Measurements from ENCODE around the gene HBP1. TPM values are rescaled to one million over a fixed set of nuclear protein-coding genes. Genes with fewer than 3 reads are reported as not detected.

The HBP1 gene
- total and polyA plus RNA-seq, 10 donors: 23.9 to 141 (median 79.5) TPM

- TF ChIP-seq POLR2A (IDR thresholded peaks at IDR 0.05) (no peak), POLR2AphosphoS5 (IDR thresholded peaks at IDR 0.05) (no peak), CTCF (IDR thresholded peaks at IDR 0.05 in 8 of 11, conservative IDR thresholded peaks at IDR 0.05 in 3 of 11) (no peak)
- DNase-seq: no peak
- H3K9me3 ChIP-seq: no peaks in the 10 kb centered on the region
- peak overlapping the region; percentile 72 to 98 (median 86) for H3K4me3 ChIP-seq
- H3K4me1 ChIP-seq: peaks cover 44 to 71% (median 56%) of the 10 kb centered on the region in 6 donors
- intact Hi-C loops (cut with DNase I; ENCODE audit: low total_unique reads): no loop called here
- 7 to 10% (median 8%) methylated on average over 13 of the region's 13 CpGs for WGBS, 5 donors
- H3K36me3 ChIP-seq: peaks cover 0 to 13% (median 1%) of the 10 kb centered on the region in 6 donors
- peak overlapping the region; percentile 87 to 99 (median 98) for H3K27ac ChIP-seq
- no peaks in the 10 kb centered on the region for H3K27me3 ChIP-seq (replicated peaks in 1 of 7)
Measured at GRCh38 chr7:107170051-107170915, 1.5 kb downstream of the HBP1 start.

GRCh38 chr7:107171496-107171895 is 2.7 kb downstream of the HBP1 start:
- 88 to 94% (median 93%) methylated on average over 12 of the region's 12 CpGs for WGBS, 5 donors
- Histone ChIP-seq H3K9me3 (no peaks in the 10 kb centered on the region), H3K36me3 (peaks cover 0 to 19% (median 1%) of the 10 kb centered on the region in 6 donors), H3K27ac (peak overlapping the region in 6 of 8 donors; percentile 8 to 95 (median 16)), H3K27me3 (replicated peaks in 1 of 7) (no peaks in the 10 kb centered on the region), H3K4me3 (peak overlapping the region in 1 of 8 donors; percentile 32), H3K4me1 (peaks cover 46 to 83% (median 66%) of the 10 kb centered on the region in 6 donors)
- intact Hi-C loops (cut with DNase I; ENCODE audit: low total_unique reads): no loop called here
- no peak for TF ChIP-seq POLR2A (IDR thresholded peaks at IDR 0.05)
- no peak for TF ChIP-seq POLR2AphosphoS5 (IDR thresholded peaks at IDR 0.05)
- TF ChIP-seq CTCF (IDR thresholded peaks at IDR 0.05 in 8 of 11, conservative IDR thresholded peaks at IDR 0.05 in 3 of 11): no peak
- DNase-seq: no peak

GRCh38 chr7:107172276-107173032 is 3.7 kb downstream of the HBP1 start:
- TF ChIP-seq POLR2AphosphoS5 (IDR thresholded peaks at IDR 0.05): no peak
- DNase-seq: no peak
- Histone ChIP-seq H3K4me1 (peaks cover 46 to 83% (median 73%) of the 10 kb centered on the region in 6 donors), H3K9me3 (no peaks in the 10 kb centered on the region), H3K4me3 (peak overlapping the region in 1 of 8 donors; percentile 4), H3K36me3 (peaks cover 0 to 19% (median 1%) of the 10 kb centered on the region in 6 donors), H3K27me3 (replicated peaks in 1 of 7) (no peaks in the 10 kb centered on the region), H3K27ac (peak overlapping the region in 4 of 8 donors; percentile 8 to 95 (median 14))
- 68 to 77% (median 72%) methylated on average over 4 of the region's 4 CpGs for WGBS, 5 donors
- intact Hi-C loops (cut with DNase I; ENCODE audit: low total_unique reads): no loop called here

GRCh38 chr7:107173191-107173590 is 4.4 kb downstream of the HBP1 start:
- intact Hi-C loops (cut with DNase I; ENCODE audit: low total_unique reads): no loop called here
- DNase-seq: no peak
- TF ChIP-seq POLR2AphosphoS5 (IDR thresholded peaks at IDR 0.05): no peak
- no peak for TF ChIP-seq POLR2A (IDR thresholded peaks at IDR 0.05)
- no peak for TF ChIP-seq CTCF (IDR thresholded peaks at IDR 0.05 in 8 of 11, conservative IDR thresholded peaks at IDR 0.05 in 3 of 11)
- Histone ChIP-seq H3K4me3 (peak overlapping the region in 1 of 8 donors; percentile 4), H3K36me3 (peaks cover 0 to 19% (median 1%) of the 10 kb centered on the region in 6 donors), H3K27ac (peak overlapping the region in 2 of 8 donors; percentile 16 to 95), H3K27me3 (replicated peaks in 1 of 7) (no peaks in the 10 kb centered on the region), H3K4me1 (peaks cover 46 to 83% (median 75%) of the 10 kb centered on the region in 6 donors), H3K9me3 (no peaks in the 10 kb centered on the region)
- 72 to 86% (median 80%) methylated on average over 2 of the region's 2 CpGs for whole genome bisulfite sequencing, 5 donors

All from spleen (tissue), 11 donors.